SU-DHL-6 (cell line): ENCODE measurements around the gene PHACTR3.

Source experiments
- H2AFZ ChIP-seq: fragments of 200-600 bp; sonication (generic); 2 replicates; pipeline ENCODE4 v1.6.1; 2014; ENCODE audit warnings: low read depth, mild to moderate bottlenecking, moderate library complexity, mixed read lengths, antibody characterized with exemption, low read length; ENCODE audit not compliant: severe bottlenecking
- H3F3A ChIP-seq: fragments of 200-600 bp; shearing (Covaris generic); 2 replicates; pipeline ENCODE4 v1.6.0; 2016; ENCODE audit warnings: antibody characterized with exemption, mild to moderate bottlenecking; ENCODE audit not compliant: insufficient read depth
- H3K27ac ChIP-seq: fragments of 200-600 bp; sonication (generic); 2 replicates; pipeline ENCODE4 v1.5.1; 2016; ENCODE audit warnings: low read depth, mild to moderate bottlenecking, low read length, moderate library complexity, mixed read lengths
- H3K27me3 ChIP-seq: fragments of 200-600 bp; sonication (generic), shearing (Covaris generic); 2 replicates; pipeline ENCODE4 v1.6.0; 2014; ENCODE audit warnings: mild to moderate bottlenecking, low read length
- H3K36me3 ChIP-seq: fragments of 200-600 bp; sonication (generic); 2 replicates; pipeline ENCODE4 v1.6.1; 2014; ENCODE audit warnings: mild to moderate bottlenecking, low read length, mixed read lengths
- H3K4me2 ChIP-seq: fragments of 300-600, 200-600 bp; shearing (Covaris generic), sonication (generic); 2 replicates; pipeline ENCODE4 v1.6.0; 2014; ENCODE audit warnings: low read length, low read depth, mild to moderate bottlenecking; ENCODE audit not compliant: poor library complexity, severe bottlenecking
- H3K4me3 ChIP-seq: fragments of 200-600 bp; sonication (generic); 2 replicates; pipeline ENCODE4 v1.5.1; 2014; ENCODE audit warnings: antibody characterized with exemption, low read length, mild to moderate bottlenecking, mixed read lengths; ENCODE audit not compliant: insufficient read depth, poor library complexity, severe bottlenecking
- H3K79me2 ChIP-seq: fragments of 200-600 bp; sonication (generic); 2 replicates; pipeline ENCODE4 v1.6.1; 2014; ENCODE audit warnings: mild to moderate bottlenecking, low read length, moderate library complexity; ENCODE audit not compliant: insufficient read depth
- H3K9ac ChIP-seq: fragments of 200-600 bp; sonication (generic); 2 replicates; pipeline ENCODE4 v1.7.0; 2014; ENCODE audit warnings: mild to moderate bottlenecking, low read length
- H3K9me2 ChIP-seq: fragments of 200-600 bp; sonication (generic); replicated peaks from 2 replicates; pipeline ENCODE4 v1.6.1; 2014; ENCODE audit warnings: low read length; ENCODE audit not compliant: insufficient read depth
- H3K9me3 ChIP-seq: fragments of 200-600 bp; sonication (generic); 2 replicates; pipeline ENCODE4 v1.6.1; 2014; ENCODE audit warnings: low read length, mixed read lengths; ENCODE audit not compliant: insufficient read depth
- H4K20me1 ChIP-seq: fragments of 200-600 bp; sonication (generic); 2 replicates; pipeline ENCODE4 v1.6.1; 2014; ENCODE audit warnings: low read depth, mild to moderate bottlenecking, antibody characterized with exemption, low read length, moderate library complexity, mixed read lengths
- CTCF ChIP-seq: fragments of 200-600 bp; sonication (generic); IDR thresholded peaks from one replicate; pipeline ENCODE4 v1.5.1; 2017; ENCODE audit warnings: antibody characterized with exemption, mild to moderate bottlenecking, low read length, moderate library complexity; ENCODE audit not compliant: insufficient read depth, poor library complexity, severe bottlenecking
- EZH2phosphoT487 ChIP-seq: fragments of 200-600 bp; sonication (generic), shearing (Covaris generic); conservative IDR thresholded peaks from 2 replicates; pipeline ENCODE4 v1.6.1; 2018; ENCODE audit warnings: mild to moderate bottlenecking, antibody characterized with exemption, low read length, moderate library complexity, mixed read lengths

PHACTR3 gene

GRCh38 chr20:59824711-59825562 lies 220.6 kb downstream of the PHACTR3 start:
- Histone ChIP-seq H3K9me3 (no peaks in the 10 kb centered on the region), H3K9ac (no peak overlapping the region), H3K27ac (no peak overlapping the region), H4K20me1 (no peaks in the 10 kb centered on the region), H2AFZ (no peak overlapping the region), H3K9me2 (no peaks in the 10 kb centered on the region), H3K79me2 (no peaks in the 10 kb centered on the region), H3K4me3 (no peak overlapping the region), H3K4me2 (no peak overlapping the region), H3K36me3 (no peaks in the 10 kb centered on the region), H3K27me3 (no peaks in the 10 kb centered on the region), H3F3A (no peaks in the 10 kb centered on the region)
- TF ChIP-seq EZH2phosphoT487 = no peak
- TF ChIP-seq CTCF = no peak

- H2AFZ ChIP-seq = no peak overlapping the region
- no peak overlapping the region for H3K27ac ChIP-seq
- H3K4me3 ChIP-seq = no peak overlapping the region
- no peaks in the 10 kb centered on the region for H3K9me3 ChIP-seq
- H3K79me2 ChIP-seq = no peaks in the 10 kb centered on the region
- no peaks in the 10 kb centered on the region for H3K9me2 ChIP-seq
- TF ChIP-seq EZH2phosphoT487 = no peak
- no peak for TF ChIP-seq CTCF
- H3K4me2 ChIP-seq = no peak overlapping the region
- no peak overlapping the region for H3K9ac ChIP-seq
- H3K27me3 ChIP-seq = no peaks in the 10 kb centered on the region
- no peaks in the 10 kb centered on the region for H3F3A ChIP-seq
- no peaks in the 10 kb centered on the region for H4K20me1 ChIP-seq
- H3K36me3 ChIP-seq = no peaks in the 10 kb centered on the region
Measured at GRCh38 chr20:59825563-59825920, 221.2 kb downstream of the PHACTR3 start.

- Histone ChIP-seq H3K79me2 (no peaks in the 10 kb centered on the region), H3F3A (no peaks in the 10 kb centered on the region), H4K20me1 (no peaks in the 10 kb centered on the region), H3K27ac (no peak overlapping the region), H3K27me3 (no peaks in the 10 kb centered on the region), H3K9me2 (no peaks in the 10 kb centered on the region), H3K9me3 (no peaks in the 10 kb centered on the region), H3K36me3 (no peaks in the 10 kb centered on the region), H3K9ac (no peak overlapping the region), H3K4me3 (no peak overlapping the region), H3K4me2 (no peak overlapping the region), H2AFZ (no peak overlapping the region)
- TF ChIP-seq EZH2phosphoT487 = no peak
Measured at GRCh38 chr20:59825944-59826759, 221.8 kb downstream of the PHACTR3 start.
